Astrocyte of the spinal cord (primary cell): ENCODE data around the gene SAMD11.
"Not testable (repeated sequence)": the region's sequence is repeated elsewhere in the genome, so short reads cannot be mapped to it uniquely, and the experiment has no call there.

Experiments
- DNase-seq: peaks from one replicate; pipeline ENCODE4 v3.0.0; 2011; ENCODE audit warnings: low read depth, low spot score
- H3K4me3 ChIP-seq: 2 replicates; pipeline ENCODE4 v1.5.1; 2011; ENCODE audit warnings: low read depth, mild to moderate bottlenecking, low read length, moderate library complexity
- CTCF ChIP-seq: IDR thresholded peaks from 2 replicates; pipeline ENCODE4 v1.5.1; 2012; ENCODE audit warnings: low read depth, mild to moderate bottlenecking, low read length, inconsistent platforms
- in situ Hi-C: cut with HindIII; loops from 2 replicates; pipeline ENCODE4 v1.10.0; 2017; ENCODE audit warnings: low sequenced_read_pairs

SAMD11 gene

GRCh38 chr1:983798-984475 is 60.2 kb downstream of the SAMD11 start:
- DNase-seq, result no peak
- in situ Hi-C loops, result no loop called here
- no peak overlapping the region for H3K4me3 ChIP-seq
- TF ChIP-seq CTCF, result peak; percentile 80

GRCh38 chr1:984476-984814 is 60.7 kb downstream of the SAMD11 start:
- TF ChIP-seq CTCF, result no peak
- no peak for DNase-seq

GRCh38 chr1:985126-985525 is 61.4 kb downstream of the SAMD11 start:
- H3K4me3 ChIP-seq, result no peak overlapping the region
- in situ Hi-C loops, result no loop called here
- no peak for TF ChIP-seq CTCF
- no peak for DNase-seq

More at GRCh38 chr1:984476-984814, 60.7 kb downstream of the SAMD11 start:
- no peak overlapping the region for H3K4me3 ChIP-seq
- in situ Hi-C loops, result no loop called here

GRCh38 chr1:988061-988460 is 64.3 kb downstream of the SAMD11 start:
- H3K4me3 ChIP-seq, in situ Hi-C loops, DNase-seq: not testable (repeated sequence)

- in situ Hi-C loops, H3K4me3 ChIP-seq, DNase-seq: not testable (repeated sequence)
These were observed 67.6 kb downstream of the SAMD11 start for GRCh38 chr1:991275-991674.

- no peak for TF ChIP-seq CTCF
- no peak for DNase-seq
- H3K4me3 ChIP-seq, result no peak overlapping the region
- in situ Hi-C loops, result no loop called here
These were observed 68.2 kb downstream of the SAMD11 start for GRCh38 chr1:991895-992294.

- TF ChIP-seq CTCF, result no peak
- in situ Hi-C loops, result no loop called here
- H3K4me3 ChIP-seq, result no peak overlapping the region
- no peak for DNase-seq
These were observed 68.6 kb downstream of the SAMD11 start for GRCh38 chr1:992362-992761.
